Activated CD4-positive, alpha-beta T cell treated with anti-CD3 and anti-CD28 coated beads for 4 hours (primary cell): ENCODE data around the gene TLE4.
"Not testable (repeated sequence)": the region's sequence is repeated elsewhere in the genome, so short reads cannot be mapped to it uniquely, and the experiment has no call there.

Experiments used
- DNase-seq, 2 donors: peaks; one replicate each; pipeline ENCODE4 v3.0.0-alpha.2; 2020

TLE4 gene

DNA sequence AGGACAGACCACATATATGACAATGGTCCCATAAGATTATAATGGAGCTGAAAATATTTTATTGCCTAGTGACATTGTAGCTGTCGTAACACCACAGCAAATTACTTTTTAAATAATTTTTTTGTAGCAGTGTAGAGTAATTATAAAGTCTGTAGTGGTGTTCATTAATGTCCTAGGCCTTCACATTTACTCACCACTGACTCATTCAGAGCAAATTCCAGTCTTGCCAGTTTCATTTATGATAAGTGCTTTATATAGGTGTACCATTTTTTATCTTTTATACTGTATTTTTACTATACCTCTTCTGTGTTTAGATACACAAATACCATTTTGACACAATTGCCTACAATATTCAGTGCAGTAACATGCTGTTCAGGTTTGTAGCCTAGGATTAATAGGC is 67.6 kb downstream of the TLE4 start:
- no peak for DNase-seq

- not testable (repeated sequence) for DNase-seq
These were observed 68.3 kb downstream of the TLE4 start for GRCh38 chr9:79640067-79640466.

GRCh38 chr9:79641070-79641469 is 69.3 kb downstream of the TLE4 start:
- DNase-seq, result no peak

DNA sequence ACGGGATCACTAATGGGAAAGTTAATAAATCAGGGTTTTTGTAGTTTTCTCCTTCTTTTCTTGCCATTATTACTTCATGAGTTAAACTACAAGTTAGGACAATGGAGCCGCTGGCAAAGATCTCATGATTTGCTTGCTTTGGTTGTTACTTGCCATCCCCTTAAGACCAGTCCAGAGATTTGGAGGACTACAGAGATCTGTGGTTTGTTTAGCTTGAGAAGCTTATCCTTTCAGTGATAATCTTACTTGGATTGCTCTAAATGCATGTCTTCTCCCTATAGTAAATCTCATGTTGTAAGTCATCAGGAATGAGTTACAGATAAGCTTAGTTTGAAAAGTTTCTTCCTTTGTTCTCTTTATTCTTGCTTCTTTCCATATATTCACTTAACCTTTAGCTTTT is 70.9 kb downstream of the TLE4 start:
- no peak for DNase-seq

GRCh38 chr9:79644048-79644447 is 72.3 kb downstream of the TLE4 start:
- DNase-seq, result no peak

- no peak for DNase-seq
These were observed 72.8 kb downstream of the TLE4 start for GRCh38 chr9:79644601-79645000.

DNA sequence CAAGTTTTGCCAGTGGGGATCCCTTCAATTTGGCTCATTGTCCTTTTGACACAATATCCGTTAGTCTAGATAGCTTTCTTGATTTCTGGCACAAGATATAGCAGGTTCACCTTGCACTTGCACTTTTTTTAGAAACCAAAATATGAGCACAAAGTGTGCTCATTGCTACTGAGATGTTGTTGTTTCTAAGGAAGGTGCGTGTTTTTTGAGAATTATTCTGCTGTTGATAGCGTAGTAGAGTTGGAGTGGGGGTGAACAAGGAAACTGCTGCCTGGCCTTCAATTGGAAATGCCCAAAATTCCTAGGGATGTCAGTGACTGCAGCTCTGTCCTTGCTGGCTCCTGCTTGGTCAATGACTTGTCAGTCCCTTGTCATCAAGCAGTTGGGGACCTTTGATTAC is 73.3 kb downstream of the TLE4 start:
- no peak for DNase-seq

GRCh38 chr9:79646096-79646495 is 74.3 kb downstream of the TLE4 start:
- DNase-seq, result no peak

DNA sequence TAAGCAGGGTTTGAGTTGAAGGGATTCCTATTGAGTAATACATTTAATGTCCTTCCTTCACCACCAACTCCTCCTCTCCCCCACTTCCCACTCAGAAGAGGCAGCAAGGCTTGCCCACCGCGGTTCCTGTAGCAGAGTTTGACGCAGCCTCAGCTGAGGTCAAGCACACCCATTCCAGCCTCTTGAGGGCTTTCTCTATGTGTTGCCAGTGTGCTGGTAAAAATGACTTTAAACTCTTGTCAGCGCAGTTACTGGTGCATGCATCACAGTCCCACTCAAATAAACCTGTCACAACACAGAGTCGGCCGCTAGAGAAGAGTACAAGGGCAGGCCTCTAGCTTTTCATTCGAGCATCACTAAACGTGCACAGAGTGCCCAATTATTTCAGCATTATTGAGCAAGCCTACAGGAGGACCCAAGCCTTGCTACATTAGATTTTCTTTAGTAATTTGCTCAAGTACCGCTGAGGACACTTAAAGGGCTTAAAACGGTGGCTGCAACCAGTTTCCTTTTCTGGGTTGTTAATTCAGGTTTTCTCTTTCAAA is 79.6 kb downstream of the TLE4 start:
- DNase-seq, result no peak

DNA sequence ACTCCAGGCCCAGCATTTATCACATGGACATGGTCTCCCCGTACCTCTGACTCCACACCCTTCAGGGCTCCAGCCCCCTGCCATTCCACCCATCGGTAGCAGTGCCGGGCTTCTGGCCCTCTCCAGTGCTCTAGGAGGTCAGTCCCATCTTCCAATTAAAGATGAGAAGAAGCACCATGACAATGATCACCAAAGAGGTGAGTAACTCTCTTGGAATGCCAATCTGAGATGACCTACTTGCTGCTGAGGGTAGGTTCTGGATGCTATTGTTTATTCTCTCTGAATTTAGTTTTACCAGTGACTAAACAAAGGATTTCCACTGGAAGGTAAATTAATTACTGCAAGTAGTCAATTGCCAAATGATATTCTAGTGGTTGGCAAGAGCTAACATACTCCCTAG is 80.8 kb downstream of the TLE4 start:
- no peak for DNase-seq

GRCh38 chr9:79654591-79655382 is 83.0 kb downstream of the TLE4 start:
- not testable (repeated sequence) for DNase-seq

DNA sequence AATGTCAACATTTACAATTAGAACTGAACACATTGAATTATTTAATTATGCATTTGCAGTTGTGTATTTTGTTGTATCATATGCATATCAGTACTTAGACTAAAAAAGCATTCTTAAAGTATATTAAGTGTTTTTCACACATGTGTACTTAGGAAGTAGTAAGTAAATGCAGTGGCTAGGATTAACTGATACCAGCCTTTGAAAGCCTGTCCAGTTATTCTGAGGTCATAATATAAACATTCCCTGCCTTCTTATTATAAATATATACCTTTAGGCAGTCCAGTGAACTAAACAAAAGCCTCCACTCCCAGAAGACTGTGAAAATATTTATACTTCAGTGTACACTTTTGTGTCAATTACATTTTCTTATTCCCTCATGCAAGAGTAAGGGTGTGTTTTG is 83.8 kb downstream of the TLE4 start:
- DNase-seq, result no peak

DNA sequence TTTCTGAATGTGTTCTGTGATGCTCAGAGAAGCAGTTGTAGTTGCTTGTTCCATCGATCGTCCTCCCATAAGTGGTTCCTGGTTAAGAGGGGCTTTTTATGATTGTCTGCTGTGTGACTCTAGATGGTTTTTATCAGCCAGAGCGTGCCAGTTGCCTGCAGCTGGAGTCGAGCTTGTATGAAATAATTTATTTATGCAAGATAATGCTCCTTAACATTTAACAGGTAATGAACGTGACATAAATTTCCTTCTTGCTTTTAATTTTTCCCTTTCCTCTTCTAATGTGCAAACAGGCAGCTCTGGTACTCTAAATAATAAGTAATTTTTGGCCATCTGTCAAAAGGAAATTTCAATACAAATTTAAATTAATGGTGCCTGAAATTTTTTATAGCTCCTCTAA is 84.4 kb downstream of the TLE4 start:
- DNase-seq, result no peak

DNA sequence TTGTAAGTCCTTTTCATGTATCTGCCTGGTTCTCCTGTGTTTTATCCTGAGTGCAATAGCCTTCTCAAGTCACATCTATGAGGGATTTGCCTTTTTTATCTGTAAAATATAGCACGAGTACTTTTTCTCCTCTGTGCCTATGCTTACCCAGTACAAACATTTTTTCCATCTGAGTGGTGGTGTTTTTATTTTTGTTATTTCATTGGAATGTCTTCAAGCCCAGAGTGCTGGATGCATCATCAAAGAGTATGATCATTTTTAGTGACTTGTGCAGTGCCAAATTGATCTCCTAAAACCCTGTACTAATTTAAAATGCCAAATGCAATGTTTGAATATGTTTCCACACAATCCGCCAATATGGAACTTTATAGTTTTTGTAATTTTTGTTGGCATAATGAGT is 86.1 kb downstream of the TLE4 start:
- DNase-seq, result no peak

DNA sequence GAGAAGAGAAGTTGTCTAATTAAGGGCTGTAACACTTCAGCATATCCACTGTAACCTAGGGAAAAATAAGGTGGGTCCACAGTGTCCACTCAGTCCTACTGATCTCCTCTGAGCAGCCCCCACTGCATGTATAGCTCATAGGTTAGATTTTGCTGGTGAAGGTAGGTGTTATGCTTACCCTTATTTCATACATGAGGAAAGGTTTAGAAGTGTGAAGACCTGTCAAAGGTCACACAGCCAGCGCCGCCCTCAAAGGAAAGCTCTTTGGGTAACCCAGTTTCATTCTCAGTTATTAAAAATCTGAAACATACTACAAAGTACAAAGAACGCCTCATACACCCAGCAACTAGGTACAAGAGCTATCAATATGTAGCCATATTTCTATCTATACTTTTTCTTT is 87.2 kb downstream of the TLE4 start:
- no peak for DNase-seq

DNA sequence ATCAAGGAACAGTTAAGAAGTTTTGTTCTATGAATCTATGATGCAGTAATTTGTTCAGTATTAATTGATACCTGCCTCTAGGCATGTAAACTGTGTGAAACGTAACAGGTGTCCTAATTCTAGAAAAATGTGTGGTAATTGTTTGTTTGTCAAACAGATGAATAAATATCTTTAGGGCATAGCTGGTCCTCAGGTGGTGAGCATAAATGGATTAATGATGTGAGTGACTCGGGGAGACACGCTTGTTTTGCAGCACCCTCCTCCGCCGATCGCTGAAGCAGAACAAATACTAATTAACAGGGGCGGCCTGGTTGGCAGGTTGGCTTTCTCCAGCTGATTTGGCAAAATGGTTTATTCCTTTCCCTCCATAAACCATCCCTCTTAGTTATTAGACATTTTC is 88.8 kb downstream of the TLE4 start:
- DNase-seq, result no peak

- DNase-seq, result no peak
These were observed 89.5 kb downstream of the TLE4 start for GRCh38 chr9:79661279-79661678.

- no peak for DNase-seq
These were observed 90.2 kb downstream of the TLE4 start for GRCh38 chr9:79661886-79662536.

DNA sequence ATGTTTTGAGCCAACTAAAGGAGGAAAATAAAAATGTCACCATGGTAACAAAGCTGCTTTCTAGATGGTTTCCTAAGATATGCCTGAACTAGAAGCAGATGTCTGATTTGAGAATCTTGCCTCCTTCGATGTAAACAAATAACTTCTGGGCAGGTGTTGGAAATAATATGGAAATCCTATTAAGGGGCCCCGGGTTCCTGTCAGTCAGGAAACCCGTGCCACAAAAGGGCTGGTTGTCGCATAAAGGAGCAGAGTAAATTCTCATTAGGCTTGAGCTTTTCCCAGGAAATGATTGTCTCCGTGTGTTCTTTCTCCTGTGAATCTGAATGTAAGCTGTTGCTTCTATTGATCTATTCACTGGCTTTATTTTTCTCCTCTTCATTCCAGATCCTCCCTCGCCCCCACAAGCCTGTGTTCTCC is 90.8 kb downstream of the TLE4 start:
- DNase-seq, result no peak

- no peak for DNase-seq
These were observed 91.5 kb downstream of the TLE4 start for GRCh38 chr9:79663300-79663699.

DNA sequence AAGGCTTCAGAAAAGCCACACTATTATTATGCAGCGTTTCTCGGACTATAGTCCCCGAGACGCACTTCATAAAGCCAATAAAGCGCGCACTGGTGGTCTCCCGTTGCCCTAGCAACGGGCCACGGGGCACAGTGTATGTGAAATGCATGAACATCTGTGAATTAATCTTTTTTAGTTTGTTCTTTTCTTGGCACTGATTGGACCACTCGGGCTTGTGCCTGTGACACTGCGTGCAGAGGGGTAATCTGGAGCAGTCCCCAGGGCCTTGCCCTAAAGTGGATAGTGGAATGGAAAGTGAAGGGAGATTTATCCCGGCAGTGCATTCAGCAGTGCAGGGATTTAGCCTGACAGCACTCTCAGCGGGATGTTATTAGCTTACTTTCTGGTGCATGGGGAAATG is 92.1 kb downstream of the TLE4 start:
- no peak for DNase-seq

GRCh38 chr9:79664375-79664831 is 92.6 kb downstream of the TLE4 start:
- DNase-seq, result no peak

DNA sequence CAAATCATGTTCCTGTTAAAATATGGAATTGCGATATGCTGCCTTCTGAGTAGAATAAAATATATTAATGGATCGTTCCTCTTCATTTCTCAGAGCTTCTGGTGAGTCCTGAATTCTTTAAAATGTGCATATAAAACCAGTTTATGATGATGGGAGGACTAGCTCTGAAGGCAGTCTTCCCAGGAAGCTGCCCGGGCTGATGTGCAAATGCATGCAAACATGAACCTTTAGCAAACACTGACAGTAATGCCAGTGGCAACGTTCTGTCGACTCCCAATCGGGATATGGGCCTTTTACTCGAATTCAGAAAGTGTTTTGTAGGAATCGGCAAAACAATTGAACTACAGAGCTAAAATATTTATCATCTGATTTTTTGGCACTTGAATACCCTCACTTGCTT is 93.6 kb downstream of the TLE4 start:
- DNase-seq, result no peak

- DNase-seq, result no peak
These were observed 94.2 kb downstream of the TLE4 start for GRCh38 chr9:79665931-79666330.
